Stimulated activated CD4-positive, alpha-beta T cell treated with anti-CD3 and anti-CD28 coated beads, Interleukin-1b, Interleukin-23, amount 100 ng/mL, for 24 hours (primary cell): ENCODE measurements around the gene HAGH.
"Not testable (repeated sequence)": the region's sequence is repeated elsewhere in the genome, so short reads cannot be mapped to it uniquely, and the experiment has no call there.

Experiments
- DNase-seq, 4 experiments: peaks; one replicate each; pipeline ENCODE4 v3.0.0-alpha.2; 2020; ENCODE audit warnings: low read depth in 4 of 4, low spot score in 1 of 4

HAGH gene

GRCh38 chr16:1812732-1813163, 13.9 kb downstream of the HAGH start:
- peak in 2 of 4 experiments; percentile 16 to 59 for DNase-seq

- DNase-seq = no peak
Measured at GRCh38 chr16:1810536-1810935, 16.1 kb downstream of the HAGH start.

GRCh38 chr16:1810106-1810505, 16.5 kb downstream of the HAGH start:
- DNase-seq = no peak

GRCh38 chr16:1809281-1809801, 17.3 kb downstream of the HAGH start:
- no peak for DNase-seq

GRCh38 chr16:1808691-1809090, 17.9 kb downstream of the HAGH start:
- DNase-seq = no peak

GRCh38 chr16:1807626-1808025, 19.0 kb downstream of the HAGH start:
- no peak for DNase-seq

GRCh38 chr16:1800701-1801100, 25.9 kb downstream of the HAGH start:
- DNase-seq = no peak

GRCh38 chr16:1799263-1799662, 27.4 kb downstream of the HAGH start:
- DNase-seq = not testable (repeated sequence)

GRCh38 chr16:1794908-1795666, 31.5 kb downstream of the HAGH start:
- no peak for DNase-seq

- no peak for DNase-seq
Measured at GRCh38 chr16:1794221-1794871, 32.3 kb downstream of the HAGH start.

GRCh38 chr16:1793578-1794220, 32.9 kb downstream of the HAGH start, which contains the start of gene IGFALS:
IGFALS (minus strand) TSS chr16:1793705; CDS start chr16:1793652, 53 bp downstream.
- no peak for DNase-seq

- DNase-seq = no peak
Measured at GRCh38 chr16:1792836-1793577, 33.6 kb downstream of the HAGH start.

GRCh38 chr16:1791943-1792812, 34.4 kb downstream of the HAGH start:
- no peak for DNase-seq

- no peak for DNase-seq
Measured at GRCh38 chr16:1791256-1791942, 35.2 kb downstream of the HAGH start.

GRCh38 chr16:1790611-1791255, 35.9 kb downstream of the HAGH start:
- no peak for DNase-seq

- no peak for DNase-seq
Measured at GRCh38 chr16:1790261-1790610, 36.4 kb downstream of the HAGH start.

GRCh38 chr16:1789643-1790045, 37.0 kb downstream of the HAGH start:
- DNase-seq = no peak

- DNase-seq = no peak
Measured at GRCh38 chr16:1788708-1789100, 37.9 kb downstream of the HAGH start.

GRCh38 chr16:1788095-1788707, 38.4 kb downstream of the HAGH start:
- no peak for DNase-seq
